GM12875 (cell line): ENCODE results near the gene FLT3LG.
"Not testable (repeated sequence)": the region's sequence is repeated elsewhere in the genome, so short reads cannot be mapped to it uniquely, and the experiment has no call there.

Experiments used
- H3K4me3 ChIP-seq: one replicate; pipeline ENCODE4 v1.5.1; 2011; ENCODE audit warnings: low read depth, low read length, control low read depth
- TF ChIP-seq, protein P1 (sequence below): IDR thresholded peaks from 2 replicates; pipeline ENCODE4 v1.5.1; 2011; ENCODE audit warnings: low read depth, mild to moderate bottlenecking, control low read depth, inconsistent platforms, low read length, moderate library complexity, borderline replicate concordance; ENCODE audit not compliant: insufficient read depth

The FLT3LG gene

GRCh38 chr19:49440439-49441209, 33.4 kb upstream of the FLT3LG start:
- TF ChIP-seq, protein P1, sequence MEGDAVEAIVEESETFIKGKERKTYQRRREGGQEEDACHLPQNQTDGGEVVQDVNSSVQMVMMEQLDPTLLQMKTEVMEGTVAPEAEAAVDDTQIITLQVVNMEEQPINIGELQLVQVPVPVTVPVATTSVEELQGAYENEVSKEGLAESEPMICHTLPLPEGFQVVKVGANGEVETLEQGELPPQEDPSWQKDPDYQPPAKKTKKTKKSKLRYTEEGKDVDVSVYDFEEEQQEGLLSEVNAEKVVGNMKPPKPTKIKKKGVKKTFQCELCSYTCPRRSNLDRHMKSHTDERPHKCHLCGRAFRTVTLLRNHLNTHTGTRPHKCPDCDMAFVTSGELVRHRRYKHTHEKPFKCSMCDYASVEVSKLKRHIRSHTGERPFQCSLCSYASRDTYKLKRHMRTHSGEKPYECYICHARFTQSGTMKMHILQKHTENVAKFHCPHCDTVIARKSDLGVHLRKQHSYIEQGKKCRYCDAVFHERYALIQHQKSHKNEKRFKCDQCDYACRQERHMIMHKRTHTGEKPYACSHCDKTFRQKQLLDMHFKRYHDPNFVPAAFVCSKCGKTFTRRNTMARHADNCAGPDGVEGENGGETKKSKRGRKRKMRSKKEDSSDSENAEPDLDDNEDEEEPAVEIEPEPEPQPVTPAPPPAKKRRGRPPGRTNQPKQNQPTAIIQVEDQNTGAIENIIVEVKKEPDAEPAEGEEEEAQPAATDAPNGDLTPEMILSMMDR, result no peak
- H3K4me3 ChIP-seq, result no peak overlapping the region

DNA sequence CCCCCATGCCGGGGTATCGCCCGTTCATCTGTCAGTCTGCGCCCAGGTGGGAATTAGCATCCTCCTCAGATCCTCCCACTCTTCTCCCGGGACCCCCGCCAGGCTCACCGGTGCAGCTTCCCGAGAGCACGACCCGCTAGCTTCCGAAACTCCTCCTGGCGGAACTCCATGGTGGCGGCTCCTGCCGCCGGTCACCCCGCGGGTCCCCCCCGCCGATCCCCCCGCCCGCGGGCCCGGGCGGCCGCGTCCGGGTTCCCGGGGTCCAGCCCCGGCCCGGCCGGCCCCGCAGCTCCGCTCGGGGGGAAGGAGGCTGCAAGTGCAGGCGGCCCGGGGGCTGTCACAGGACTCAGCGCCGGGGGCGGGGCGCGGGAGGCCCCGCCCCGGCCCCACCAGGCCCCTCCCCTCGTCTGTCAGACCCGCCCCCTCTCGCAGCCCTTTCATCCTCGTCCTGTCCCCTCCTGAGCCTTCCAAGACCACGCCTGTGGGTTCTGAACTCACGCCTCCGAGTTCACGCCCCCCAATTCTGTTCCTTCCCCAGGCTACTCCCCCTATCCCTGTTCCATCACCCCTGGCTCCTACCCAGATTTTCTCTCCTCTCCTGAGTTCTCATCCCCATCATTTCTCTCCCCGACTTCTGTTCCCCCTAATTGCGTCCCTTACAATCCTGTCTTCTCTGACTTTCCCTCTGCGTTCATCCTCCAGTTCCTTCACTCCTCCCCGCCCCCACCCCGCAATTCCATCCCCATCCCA, 32.6 kb upstream of the FLT3LG start, which contains the start of gene SLC17A7:
Gene SLC17A7 (minus strand): TSS at position 318 of the 750 bp plus-strand sequence. CDS start 148 bp downstream, at position 170.
- H3K4me3 ChIP-seq, result no peak within 1 kb of the TSS
- TF ChIP-seq, protein P1, result no peak

DNA sequence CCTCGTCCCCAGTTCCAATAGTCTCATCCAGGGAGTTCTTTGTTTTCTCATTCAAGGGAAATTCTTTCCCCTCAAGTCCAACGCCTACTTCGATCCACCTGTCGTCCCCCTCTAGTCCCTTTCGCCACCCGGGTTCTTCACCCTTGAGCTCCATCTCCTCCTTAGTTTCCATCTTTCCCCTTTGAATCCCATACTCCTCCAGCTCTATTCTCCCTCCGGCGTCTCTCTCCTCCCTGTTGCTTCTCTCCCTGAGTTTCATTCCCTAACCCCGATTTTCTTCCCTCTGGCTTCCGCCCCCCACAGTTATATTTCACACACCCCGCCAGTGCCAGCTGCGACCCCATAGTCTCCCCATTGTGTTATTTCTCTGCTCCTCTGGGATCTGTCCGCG, 32.1 kb upstream of the FLT3LG start:
- TF ChIP-seq, protein P1, result no peak
- H3K4me3 ChIP-seq, result no peak overlapping the region

- no peak overlapping the region for H3K4me3 ChIP-seq
Measured at GRCh38 chr19:49442354-49442753, 31.7 kb upstream of the FLT3LG start.

DNA sequence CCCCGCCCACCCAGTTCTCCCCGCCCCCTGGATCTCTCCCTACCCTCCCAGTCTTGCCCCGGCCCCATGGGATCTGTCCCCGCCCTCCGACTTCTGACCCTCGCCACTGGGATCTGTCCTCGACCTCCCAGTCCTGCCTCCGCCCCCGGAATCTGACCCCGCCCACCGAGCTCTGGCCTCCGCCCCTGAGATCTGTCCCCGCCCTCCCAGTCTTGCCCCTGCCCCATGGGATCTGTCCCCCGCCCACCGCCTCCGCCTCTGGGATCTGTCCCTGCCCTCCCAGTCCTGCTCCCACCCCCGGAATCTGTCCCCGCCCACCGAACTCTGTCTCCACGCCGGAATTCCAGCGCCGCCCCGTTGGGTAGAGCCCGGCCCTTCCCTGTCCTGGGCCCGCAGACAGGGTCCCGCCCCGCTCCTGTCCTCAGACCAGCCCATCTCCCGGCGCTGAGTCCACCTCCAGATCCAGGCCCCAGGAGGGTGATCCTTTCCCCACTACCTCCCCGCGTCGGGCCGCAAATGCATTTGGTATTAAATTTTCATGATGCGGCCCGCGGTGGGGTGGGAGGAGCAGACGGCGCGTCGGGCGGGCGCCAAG, 31.1 kb upstream of the FLT3LG start:
- H3K4me3 ChIP-seq, result peak overlapping the region; percentile 52
- TF ChIP-seq, protein P1, result no peak

More at GRCh38 chr19:49442354-49442753, 31.7 kb upstream of the FLT3LG start:
- TF ChIP-seq, protein P1, result no peak

DNA sequence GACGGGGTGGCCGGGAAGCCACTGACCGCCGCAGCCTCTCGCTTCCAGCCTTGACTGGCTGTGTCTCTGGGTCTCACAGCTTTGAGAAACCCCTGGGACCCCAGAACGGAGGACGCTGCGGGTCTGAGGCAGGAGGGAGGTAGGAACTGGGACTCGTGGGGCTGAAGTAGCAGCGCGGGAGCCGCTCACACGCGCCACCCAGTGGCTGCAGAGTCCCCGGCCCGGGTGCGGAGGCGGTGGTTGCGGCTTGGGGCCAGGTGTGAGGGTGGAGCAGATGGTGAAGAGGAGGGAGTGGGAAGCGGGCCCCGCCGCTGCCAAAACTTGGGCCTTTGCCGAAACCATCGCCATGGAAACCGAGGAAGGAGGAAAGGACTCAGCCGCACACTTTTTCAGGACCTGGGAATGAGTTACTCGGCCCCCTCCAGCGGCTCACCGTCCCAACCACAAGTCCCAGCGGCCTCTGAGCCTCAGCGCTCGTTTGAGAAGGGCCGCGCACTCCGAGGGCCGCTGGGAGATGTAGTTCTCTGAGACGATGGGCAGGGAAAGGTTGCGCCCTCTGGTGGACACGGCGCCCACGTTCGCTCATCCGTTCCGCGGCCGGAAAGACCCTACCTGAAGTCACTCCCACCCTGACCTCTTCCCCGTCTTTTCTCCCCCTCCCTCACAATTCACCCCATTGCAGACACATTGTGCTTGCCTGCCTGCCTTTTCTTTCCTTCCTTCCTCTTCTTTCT, 30.5 kb upstream of the FLT3LG start:
- TF ChIP-seq, protein P1, result peak; percentile 98
- H3K4me3 ChIP-seq, result peak overlapping the region; percentile 52

DNA sequence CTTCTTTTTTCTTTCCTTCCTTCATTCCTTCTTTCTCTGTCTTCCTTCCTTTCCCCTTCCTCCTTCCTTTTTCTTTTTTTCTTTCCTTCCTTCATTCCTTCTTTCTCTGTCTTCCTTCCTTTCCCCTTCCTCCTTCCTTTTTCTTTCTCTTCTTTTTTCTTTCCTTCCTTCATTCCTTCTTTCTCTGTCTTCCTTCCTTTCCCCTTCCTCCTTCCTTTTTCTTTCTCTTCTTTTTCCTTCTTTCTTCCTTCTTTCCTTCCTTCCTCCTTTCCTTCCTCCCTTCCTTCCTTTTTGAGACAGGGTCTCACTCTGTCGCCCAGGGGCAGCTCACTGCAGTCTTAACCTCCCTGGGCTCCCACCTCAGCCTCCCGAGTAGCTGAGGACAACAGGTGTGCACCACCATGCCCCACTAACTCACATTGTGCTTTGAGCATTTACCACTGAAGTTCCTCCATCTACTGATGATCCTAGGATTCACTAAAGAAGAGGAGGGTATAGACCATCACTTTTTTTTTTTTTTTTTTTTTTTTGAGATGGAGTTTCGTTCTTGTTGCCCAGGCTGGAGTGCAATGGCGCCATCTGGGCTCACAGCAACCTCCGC, 29.8 kb upstream of the FLT3LG start:
- H3K4me3 ChIP-seq, result not testable (repeated sequence)
